B cell (primary cell): ENCODE measurements around the gene ACOX3.

ENCODE experiments used
- CTCF ChIP-seq: fragments of 200-600 bp; IDR thresholded peaks from one replicate; pipeline ENCODE4 v1.8.0; 2022; ENCODE audit warnings: antibody characterized with exemption, mild to moderate bottlenecking
- EZH2 ChIP-seq: IDR thresholded peaks from 2 replicates; pipeline ENCODE4 v1.6.1; 2012; ENCODE audit warnings: borderline replicate concordance, low read depth, mild to moderate bottlenecking, moderate library complexity, low read length; ENCODE audit not compliant: insufficient read depth, poor library complexity, severe bottlenecking

GRCh38 chr4:8342651-8343261 lies 97.8 kb downstream of the ACOX3 start:
- no peak for TF ChIP-seq EZH2
- TF ChIP-seq CTCF, result no peak
